Measurements from ENCODE around the gene CEBPZOS. TPM values are rescaled to one million over a fixed set of nuclear protein-coding genes. Genes with fewer than 3 reads are reported as not detected.

CEBPZOS gene
- total and polyA plus RNA-seq, 2 of the 8 experiments (the other 6 are each of a cell fraction or from before 2014, with no cell fraction given): 27.3 to 43.5 TPM

GRCh38 chr2:37149626-37150322 lies 46.5 kb upstream of the CEBPZOS start (continued):
- TF ChIP-seq GTF2F1 (IDR thresholded peaks at IDR 0.05; ENCODE audit: borderline replicate concordance, low read depth, low read length): no peak
- no peak for TF ChIP-seq TEAD4 (IDR thresholded peaks at IDR 0.05; ENCODE audit: low read depth, low read length)
- no peak for TF ChIP-seq BCL11A (IDR thresholded peaks at IDR 0.05; ENCODE audit: low read depth in 2 of 2, low read length in 2 of 2)
- no peak for TF ChIP-seq SIX5 (IDR thresholded peaks at IDR 0.05; ENCODE audit: low read depth, low read length)
- no peak for TF ChIP-seq NRF1 (IDR thresholded peaks at IDR 0.05; ENCODE audit: low read depth, low read length)

All from H1 (cell line).